ENCODE results near the gene MICAL2.

MICAL2 gene

GRCh38 chr11:12282676-12283075 is 172.3 kb downstream of the MICAL2 start:
- Histone ChIP-seq H3K4me3 (ENCODE audit: low read depth, low read length) (no peak overlapping the region), H3K27ac (no peak overlapping the region), H3K36me3 (no peaks in the 10 kb centered on the region), H3K9me3 (ENCODE audit: severe bottlenecking) (no peaks in the 10 kb centered on the region), H3K27me3 (ENCODE audit: insufficient read depth, low read depth, severe bottlenecking) (no peaks in the 10 kb centered on the region)
- no peak for DNase-seq
- no peak for TF ChIP-seq CTCF (IDR thresholded peaks at IDR 0.05; ENCODE audit: low read depth, low read length)

GRCh38 chr11:12284316-12285050 is 174.1 kb downstream of the MICAL2 start:
- no peak for DNase-seq
- no peaks in the 10 kb centered on the region for H3K9me3 ChIP-seq (ENCODE audit: severe bottlenecking)
- H3K27me3 ChIP-seq (ENCODE audit: insufficient read depth, low read depth, severe bottlenecking), result no peaks in the 10 kb centered on the region
- H3K4me3 ChIP-seq (ENCODE audit: low read depth, low read length), result no peak overlapping the region
- H3K27ac ChIP-seq, result no peak overlapping the region
- no peak for TF ChIP-seq CTCF (IDR thresholded peaks at IDR 0.05; ENCODE audit: low read depth, low read length)
- no peaks in the 10 kb centered on the region for H3K36me3 ChIP-seq

GRCh38 chr11:12285106-12285505 is 174.7 kb downstream of the MICAL2 start:
- no peak for TF ChIP-seq CTCF (IDR thresholded peaks at IDR 0.05; ENCODE audit: low read depth, low read length)
- Histone ChIP-seq H3K27ac (no peak overlapping the region), H3K36me3 (no peaks in the 10 kb centered on the region), H3K9me3 (ENCODE audit: severe bottlenecking) (no peaks in the 10 kb centered on the region), H3K4me3 (ENCODE audit: low read depth, low read length) (no peak overlapping the region), H3K27me3 (ENCODE audit: insufficient read depth, low read depth, severe bottlenecking) (no peaks in the 10 kb centered on the region)
- no peak for DNase-seq

- Histone ChIP-seq H3K27ac (no peak overlapping the region), H3K4me3 (ENCODE audit: low read depth, low read length) (no peak overlapping the region), H3K36me3 (no peaks in the 10 kb centered on the region), H3K9me3 (ENCODE audit: severe bottlenecking) (no peaks in the 10 kb centered on the region), H3K27me3 (ENCODE audit: insufficient read depth, low read depth, severe bottlenecking) (no peaks in the 10 kb centered on the region)
- TF ChIP-seq CTCF (IDR thresholded peaks at IDR 0.05; ENCODE audit: low read depth, low read length), result no peak
- no peak for DNase-seq
Measured at GRCh38 chr11:12285811-12286222, 175.4 kb downstream of the MICAL2 start.

GRCh38 chr11:12286606-12287005 is 176.2 kb downstream of the MICAL2 start:
- no peak overlapping the region for H3K27ac ChIP-seq
- H3K4me3 ChIP-seq (ENCODE audit: low read depth, low read length), result no peak overlapping the region
- no peaks in the 10 kb centered on the region for H3K36me3 ChIP-seq
- TF ChIP-seq CTCF (IDR thresholded peaks at IDR 0.05; ENCODE audit: low read depth, low read length), result no peak
- DNase-seq, result no peak
- no peaks in the 10 kb centered on the region for H3K9me3 ChIP-seq (ENCODE audit: severe bottlenecking)
- H3K27me3 ChIP-seq (ENCODE audit: insufficient read depth, low read depth, severe bottlenecking), result no peaks in the 10 kb centered on the region

- no peak for DNase-seq
- no peaks in the 10 kb centered on the region for H3K27me3 ChIP-seq (ENCODE audit: insufficient read depth, low read depth, severe bottlenecking)
Measured at GRCh38 chr11:12287009-12287373, 176.6 kb downstream of the MICAL2 start.

More at GRCh38 chr11:12287009-12287373, 176.6 kb downstream of the MICAL2 start:
- Histone ChIP-seq H3K4me3 (ENCODE audit: low read depth, low read length) (no peak overlapping the region), H3K27ac (no peak overlapping the region), H3K9me3 (ENCODE audit: severe bottlenecking) (no peaks in the 10 kb centered on the region), H3K36me3 (no peaks in the 10 kb centered on the region)
- TF ChIP-seq CTCF (IDR thresholded peaks at IDR 0.05; ENCODE audit: low read depth, low read length), result no peak

All from WERI-Rb-1 (cell line).